Tibial nerve (tissue), 4 donors: ENCODE results near the gene SP140L.

ENCODE experiments used
- CTCF ChIP-seq, 5 experiments: fragments of 200-600 bp in 3 of 5; fragments of 450-650 bp in 2 of 5; sonication (generic) in 3 of 5; IDR thresholded peaks; one replicate each; pipeline ENCODE4 v1.5.1; 2016 to 2019; ENCODE audit warnings: antibody characterized with exemption in 5 of 5, mild to moderate bottlenecking in 3 of 5, moderate library complexity in 2 of 5
- EP300 ChIP-seq, 2 donors: sonication (generic); formaldehyde crosslinking; IDR thresholded peaks; one replicate each; pipeline ENCODE4 v1.6.1; 2017; ENCODE audit warnings: antibody characterized with exemption in 2 of 2, mild to moderate bottlenecking in 1 of 2

- TF ChIP-seq CTCF (IDR thresholded peaks at IDR 0.05): no peak
- no peak for TF ChIP-seq EP300 (IDR thresholded peaks at IDR 0.05)
Observed at GRCh38 chr2:230434677-230435324, 107.8 kb downstream of the SP140L start.
